Ovary (tissue), 9 donors: ENCODE results near the gene KRT6A. TPM values are rescaled to one million over a fixed set of nuclear protein-coding genes. Genes with fewer than 3 reads are reported as not detected.
A peak's percentile ranks its signal among the peaks of the same experiment; 100 is the strongest.
"Not testable (repeated sequence)": the region's sequence is repeated elsewhere in the genome, so short reads cannot be mapped to it uniquely, and the experiment has no call there.

Source experiments
- DNase-seq, 5 donors: peaks; one replicate each; pipeline ENCODE4 v3.0.0-alpha.2; 2019 to 2020
- H3K27ac ChIP-seq, 2 donors: fragments of 200-600 bp; one replicate each; pipeline versions ENCODE4 v1.5.1 to v1.8.0; 2019 to 2022
- H3K27me3 ChIP-seq: fragments of 200-600 bp; one replicate; pipeline ENCODE4 v1.8.0; 2022
- H3K36me3 ChIP-seq: fragments of 200-600 bp; sonication (generic); one replicate; pipeline ENCODE4 v1.5.1; 2019
- H3K4me1 ChIP-seq: one replicate; pipeline ENCODE4 v1.8.1; 2013; ENCODE audit warnings: mild to moderate bottlenecking, moderate library complexity; ENCODE audit not compliant: insufficient read depth
- H3K4me3 ChIP-seq: fragments of 200-600 bp; sonication (generic); one replicate; pipeline ENCODE4 v1.5.1; 2017
- H3K9me3 ChIP-seq, 2 donors: fragments of 200-600 bp in 1 of 2; sonication (generic) in 1 of 2; one replicate each; pipeline versions ENCODE4 v1.5.1 to v1.8.1; 2013 to 2019; ENCODE audit warnings: mild to moderate bottlenecking in 1 of 2, moderate library complexity in 1 of 2
- CTCF ChIP-seq, 3 donors: fragments of 450-650 bp in 2 of 3; fragments of 200-600 bp in 1 of 3; IDR thresholded peaks; one replicate each; pipeline versions ENCODE4 v1.5.1 to v1.8.0; 2016 to 2022; ENCODE audit warnings: antibody characterized with exemption in 3 of 3, mild to moderate bottlenecking in 1 of 3
- EP300 ChIP-seq: sonication (generic); formaldehyde crosslinking; IDR thresholded peaks from one replicate; pipeline ENCODE4 v1.6.1; 2017; ENCODE audit warnings: antibody characterized with exemption
- POLR2A ChIP-seq: fragments of 450-650 bp; IDR thresholded peaks from one replicate; pipeline ENCODE4 v1.6.1; 2017; ENCODE audit warnings: antibody characterized with exemption, mild to moderate bottlenecking, moderate library complexity
- WGBS, 3 donors: extraction: QIAGEN DNeasy Blood & Tissue Kit in 1 of 3; methylation state at CpG; one replicate each; pipeline versions ENCODE4 v1.1.5 to v1.1.7; 2013 to 2017; 5-methylcytosine and 5-hydroxymethylcytosine counted together
- intact Hi-C, 4 donors: fragments of 100-400 bp; cut with DNase I; formaldehyde crosslinking; loops; one replicate each; pipeline versions ENCODE4 v1.11.0 to v1.15.1; 2022 to 2023
- polyA plus RNA-seq, 2 donors: library from polyadenylated mRNA; stranded (reverse); fragments of 200-250 nt in 1 of 2; fragments of 350-450 nt in 1 of 2; fragmentation: Illumina TruSeq in 1 of 2; extraction: RNeasy Lipid Tissue Mini Kit (QIAGEN cat#74804) in 1 of 2; gene quantifications; one replicate each; pipeline ENCODE4 v1.2.3, GENCODE V29; 2013 to 2014
- total RNA-seq, 7 donors: library from RNA; depleted of rRNA in 2 of 7; stranded (reverse); fragments of >200 nt in 2 of 7; fragmentation: NEBNext Ultra II Directional in 3 of 7; extraction: Animal tissue kit (Norgen Biotek cat#: 25700) in 3 of 7; gene quantifications; one replicate each; pipeline versions ENCODE4 v1.1.0 to v1.2.4, GENCODE V29; 2016 to 2023
- donor health status: DM: no; HTN: no; CAD: no; lungs with moderate emphysema.
- donor health status: DM: no; HTN: no; CAD: no.
- donor health status: Bipolar disorder and iron deficiency.
- donor health status: DM: yes; HTN: yes; CAD: no.
- donor health status: DM: no; HTN: no; CAD: no.
- donor health status: DM: yes; HTN: yes; CAD: no.

The KRT6A gene
- total and polyA plus RNA-seq, 9 donors, result 0.15 to 14.5 (median 1.1) TPM; not detected in 2

- no peaks in the 10 kb centered on the region for H3K9me3 ChIP-seq
- H3K4me1 ChIP-seq, result no peaks in the 10 kb centered on the region
- no peak overlapping the region for H3K4me3 ChIP-seq
- intact Hi-C loops, result no loop called here
- no peak for DNase-seq
- H3K36me3 ChIP-seq, result no peaks in the 10 kb centered on the region
- TF ChIP-seq POLR2A (no peak), CTCF (IDR thresholded peaks at IDR 0.05) (no peak), EP300 (no peak)
- 28 to 36% (median 33%) methylated on average over 3 of the region's 3 CpGs for WGBS, 3 donors
- H3K27me3 ChIP-seq, result no peaks in the 10 kb centered on the region
- no peak overlapping the region for H3K27ac ChIP-seq
Observed at GRCh38 chr12:52495389-52495788, 2.3 kb upstream of the KRT6A start.

GRCh38 chr12:52494518-52494917 lies 1.5 kb upstream of the KRT6A start:
- no peaks in the 10 kb centered on the region for H3K9me3 ChIP-seq
- H3K4me1 ChIP-seq, result no peaks in the 10 kb centered on the region
- peak in 1 of 5 donors; percentile 35 for DNase-seq
- TF ChIP-seq CTCF (IDR thresholded peaks at IDR 0.05) (no peak), EP300 (peak; percentile 48), POLR2A (no peak)
- no peak overlapping the region for H3K27ac ChIP-seq
- no peaks in the 10 kb centered on the region for H3K27me3 ChIP-seq
- no peaks in the 10 kb centered on the region for H3K36me3 ChIP-seq
- H3K4me3 ChIP-seq, result no peak overlapping the region
- intact Hi-C loops, result no loop called here
- WGBS, 3 donors, result 31 to 44% (median 36%) methylated on average over 4 of the region's 4 CpGs

DNA sequence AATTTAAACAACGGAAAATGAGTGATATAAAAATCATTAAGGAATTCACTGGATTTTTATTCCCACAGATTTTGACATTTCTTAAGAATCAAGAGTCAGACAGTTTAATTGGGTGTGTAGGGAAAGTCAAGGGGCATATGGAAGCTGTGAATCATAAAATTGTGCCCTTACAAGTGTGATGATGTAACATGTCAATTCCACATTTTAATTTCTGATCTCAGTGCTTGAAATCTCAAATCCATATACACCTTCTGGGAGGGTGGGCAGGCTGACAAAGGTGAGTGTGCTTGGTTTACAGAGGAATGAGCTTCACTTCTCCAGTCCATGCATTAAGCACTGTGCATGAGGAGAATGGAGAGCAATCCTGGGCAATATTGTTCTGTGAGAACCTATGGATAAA lies 1.0 kb upstream of the KRT6A start:
- H3K27me3 ChIP-seq, result no peaks in the 10 kb centered on the region
- H3K4me3 ChIP-seq, result no peak overlapping the region
- TF ChIP-seq POLR2A, result no peak
- TF ChIP-seq CTCF (IDR thresholded peaks at IDR 0.05), result no peak
- no peak for TF ChIP-seq EP300
- no peaks in the 10 kb centered on the region for H3K9me3 ChIP-seq
- no peak for DNase-seq
- H3K36me3 ChIP-seq, result no peaks in the 10 kb centered on the region
- WGBS, 3 donors, result 79 to 84% (median 81%) methylated on average over 1 of the region's 1 CpG
- H3K4me1 ChIP-seq, result no peaks in the 10 kb centered on the region
- H3K27ac ChIP-seq, result no peak overlapping the region
- intact Hi-C loops, result no loop called here

DNA sequence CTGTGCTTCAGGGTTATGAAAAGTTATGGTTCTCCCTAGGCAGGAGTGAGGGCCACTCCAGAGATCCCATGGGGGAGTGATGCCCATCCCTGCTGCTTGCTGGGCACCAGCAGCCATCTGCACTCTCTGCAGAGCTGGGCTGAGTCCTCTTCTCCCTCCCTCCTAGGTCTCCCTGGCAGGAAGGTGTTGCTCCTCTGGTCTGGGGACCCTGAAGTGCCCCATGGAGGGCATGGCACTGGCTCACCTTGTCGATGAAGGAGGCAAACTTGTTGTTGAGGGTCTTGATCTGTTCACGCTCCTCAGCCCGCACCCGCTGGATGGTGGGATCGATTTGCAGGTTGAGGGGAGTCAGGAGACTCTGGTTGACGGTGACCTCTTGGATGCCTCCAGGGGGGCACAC lies 652 bp downstream of the KRT6A start:
- H3K36me3 ChIP-seq, H3K4me1 ChIP-seq, DNase-seq, H3K4me3 ChIP-seq, H3K27ac ChIP-seq, H3K27me3 ChIP-seq, H3K9me3 ChIP-seq, intact Hi-C loops: not testable (repeated sequence)
- 94 to 99% (median 94%) methylated on average over 6 of the region's 6 CpGs for WGBS, 3 donors

- H3K36me3 ChIP-seq, DNase-seq, H3K9me3 ChIP-seq, H3K27ac ChIP-seq, H3K27me3 ChIP-seq, intact Hi-C loops, H3K4me3 ChIP-seq, H3K4me1 ChIP-seq: not testable (repeated sequence)
- 76 to 87% (median 85%) methylated on average over 8 of the region's 8 CpGs for WGBS, 3 donors
Observed at GRCh38 chr12:52491495-52491894, 1.6 kb downstream of the KRT6A start.

- DNase-seq, result no peak
- intact Hi-C loops, result no loop called here
- TF ChIP-seq CTCF (IDR thresholded peaks at IDR 0.05) (no peak), EP300 (no peak), POLR2A (no peak)
- Histone ChIP-seq H3K4me3 (no peak overlapping the region), H3K27ac (no peak overlapping the region), H3K9me3 (no peaks in the 10 kb centered on the region), H3K4me1 (no peaks in the 10 kb centered on the region), H3K27me3 (no peaks in the 10 kb centered on the region), H3K36me3 (no peaks in the 10 kb centered on the region)
Observed at GRCh38 chr12:52488736-52489135, 4.3 kb downstream of the KRT6A start.

GRCh38 chr12:52487744-52488443 lies 5.2 kb downstream of the KRT6A start:
- DNase-seq, H3K27ac ChIP-seq, H3K4me1 ChIP-seq, H3K36me3 ChIP-seq, intact Hi-C loops, H3K27me3 ChIP-seq, H3K9me3 ChIP-seq, H3K4me3 ChIP-seq: not testable (repeated sequence)
- WGBS, 3 donors, result 74 to 89% (median 81%) methylated on average over 15 of the region's 15 CpGs
